SJSA1 (cell line): ENCODE measurements around the gene RASA2. TPM values are rescaled to one million over a fixed set of nuclear protein-coding genes. Genes with fewer than 3 reads are reported as not detected.
"Not testable (repeated sequence)": the region's sequence is repeated elsewhere in the genome, so short reads cannot be mapped to it uniquely, and the experiment has no call there.

Experiments
- DNase-seq, 2 experiments: peaks; one replicate each; pipeline ENCODE4 v3.0.0-alpha.2; 2015 to 2020; ENCODE audit warnings: low spot score in 2 of 2, low read depth in 1 of 2
- H3K27ac ChIP-seq: fragments of 250-450 bp; sonication (Bioruptor Pico); 2 replicates; pipeline ENCODE4 v1.5.1; 2020; ENCODE audit warnings: mild to moderate bottlenecking, moderate library complexity
- H3K27me3 ChIP-seq: fragments of 250-450 bp; sonication (Bioruptor Pico); replicated peaks from 2 replicates; pipeline ENCODE4 v1.5.1; 2020; ENCODE audit warnings: mild to moderate bottlenecking, moderate library complexity
- H3K36me3 ChIP-seq: fragments of 250-450 bp; sonication (Bioruptor Pico); 2 replicates; pipeline ENCODE4 v1.5.1; 2020; ENCODE audit warnings: mild to moderate bottlenecking
- H3K4me1 ChIP-seq: fragments of 250-450 bp; sonication (Bioruptor Pico); replicated peaks from 2 replicates; pipeline ENCODE4 v1.6.1; 2021; ENCODE audit warnings: mild to moderate bottlenecking
- H3K4me3 ChIP-seq: fragments of 250-450 bp; sonication (Bioruptor Pico); 2 replicates; pipeline ENCODE4 v1.5.1; 2020; ENCODE audit warnings: mild to moderate bottlenecking
- H3K9me3 ChIP-seq: fragments of 250-450 bp; sonication (Bioruptor Pico); replicated peaks from 2 replicates; pipeline ENCODE4 v1.5.1; 2020; ENCODE audit warnings: mild to moderate bottlenecking
- total RNA-seq: library from RNA; depleted of rRNA; stranded (reverse); fragments of >200 nt; shearing (Covaris generic); gene quantifications from 2 replicates; pipeline ENCODE4 v1.2.3, GENCODE V29; 2014

Gene RASA2
- total RNA-seq, 1 experiment from 2014 or later, result 16.3 TPM

DNA sequence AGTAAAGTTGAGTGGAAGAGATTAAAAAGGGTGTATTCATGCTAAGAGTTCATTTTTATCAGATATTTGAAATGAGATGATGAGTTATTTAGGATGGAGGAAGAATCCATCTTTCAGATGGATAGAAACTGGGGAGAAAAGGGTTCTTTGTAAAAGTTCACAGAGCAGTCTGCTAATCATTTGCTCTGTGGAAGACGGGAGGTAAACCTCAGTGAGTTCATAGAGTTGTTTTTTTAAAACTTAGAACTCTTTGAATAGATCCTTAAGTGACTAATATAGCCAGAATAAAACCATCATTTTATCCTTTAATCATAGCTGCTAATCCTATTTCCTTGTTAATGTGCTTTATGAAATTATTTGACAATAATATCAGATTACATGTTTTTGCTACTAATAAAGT, 5.1 kb downstream of the RASA2 start:
- Histone ChIP-seq H3K9me3 (no peaks in the 10 kb centered on the region), H3K27ac (no peak overlapping the region), H3K36me3 (peaks cover 11% of the 10 kb centered on the region), H3K4me1 (peaks cover 8% of the 10 kb centered on the region), H3K27me3 (no peaks in the 10 kb centered on the region), H3K4me3 (no peak overlapping the region)
- DNase-seq, result no peak

DNA sequence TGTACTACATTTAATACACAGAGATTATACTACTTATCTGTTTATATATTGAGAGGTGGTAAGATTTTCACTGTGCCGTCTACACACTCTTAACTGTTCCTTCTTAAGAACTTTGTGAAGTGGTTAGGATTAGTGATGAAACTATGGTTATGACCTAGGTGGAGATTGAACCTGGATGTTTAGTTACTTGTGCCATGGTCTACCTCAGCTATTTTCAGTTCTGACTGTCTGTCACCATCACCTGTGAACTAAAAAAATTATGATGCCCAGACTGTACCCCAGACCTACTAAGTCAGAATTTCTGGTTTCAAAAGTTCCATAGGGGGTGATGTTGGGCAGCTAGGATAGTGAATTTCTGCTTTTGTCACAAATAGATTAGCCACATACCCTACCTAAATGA, 6.4 kb downstream of the RASA2 start:
- Histone ChIP-seq H3K27me3 (no peaks in the 10 kb centered on the region), H3K36me3 (peaks cover 3% of the 10 kb centered on the region; the same call in 1 of the 2 replicates), H3K27ac (no peak overlapping the region), H3K4me3 (no peak overlapping the region), H3K4me1 (peaks cover 3% of the 10 kb centered on the region), H3K9me3 (no peaks in the 10 kb centered on the region)
- DNase-seq, result no peak

DNA sequence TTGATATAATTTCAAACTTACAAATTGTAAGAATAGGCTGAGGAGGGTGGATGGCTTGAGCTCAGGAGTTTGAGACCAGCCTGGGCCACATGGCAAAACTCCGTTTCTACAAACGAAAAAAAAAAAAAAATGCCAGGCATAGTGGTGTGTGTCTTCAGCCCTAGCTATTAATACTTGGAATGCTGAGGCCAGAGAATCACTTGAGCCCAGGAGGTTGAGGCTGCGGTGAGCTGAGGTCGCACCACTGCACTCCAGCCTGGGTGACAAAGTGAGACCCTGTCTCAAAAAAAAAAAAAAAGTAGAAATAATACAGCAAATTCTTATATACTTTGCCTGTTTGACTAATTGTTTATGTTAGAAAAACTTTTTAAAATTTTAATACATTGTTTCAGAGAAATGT, 10.8 kb downstream of the RASA2 start:
- H3K9me3 ChIP-seq, H3K4me1 ChIP-seq, H3K4me3 ChIP-seq: not testable (repeated sequence)

DNA sequence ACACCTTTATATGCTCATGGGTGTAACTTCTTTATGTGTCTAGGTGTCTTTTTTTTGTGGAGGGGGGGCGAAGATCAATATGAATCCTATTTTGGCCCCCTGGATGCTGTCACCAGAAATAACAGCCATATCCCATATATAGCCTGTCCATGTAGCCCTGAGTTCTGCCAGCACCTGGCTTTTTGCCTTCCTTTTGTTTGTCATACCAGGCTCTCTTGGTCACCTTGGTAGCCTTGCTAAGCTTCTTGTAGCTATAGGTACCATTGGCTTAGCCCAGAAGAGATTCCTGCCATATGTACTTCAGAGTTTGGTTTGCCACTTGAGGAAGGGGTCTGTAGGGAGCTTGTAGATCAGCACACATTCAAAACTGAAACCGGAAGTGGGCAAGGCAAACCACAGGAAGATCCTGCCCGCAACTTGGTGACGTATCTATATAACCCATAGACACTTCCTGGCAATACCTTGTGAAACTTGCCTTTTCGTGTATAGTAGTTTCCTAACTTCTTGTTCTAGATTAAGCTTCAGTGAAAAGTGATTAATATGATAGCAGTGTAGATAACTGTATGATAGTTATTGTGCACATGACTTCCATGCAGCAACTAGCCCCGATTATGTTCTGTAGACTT, 11.9 kb downstream of the RASA2 start:
- H3K27ac ChIP-seq, result no peak overlapping the region
- no peaks in the 10 kb centered on the region for H3K27me3 ChIP-seq
- H3K4me3 ChIP-seq, result no peak overlapping the region
- no peak for DNase-seq
- no peaks in the 10 kb centered on the region for H3K9me3 ChIP-seq
- H3K4me1 ChIP-seq, result no peaks in the 10 kb centered on the region
- H3K36me3 ChIP-seq, result peaks cover 6% of the 10 kb centered on the region; the same call in 1 of the 2 replicates

More for the DNA sequence above, 10.8 kb downstream of the RASA2 start:
- not testable (repeated sequence) for H3K27me3 ChIP-seq, H3K27ac ChIP-seq, DNase-seq, H3K36me3 ChIP-seq

DNA sequence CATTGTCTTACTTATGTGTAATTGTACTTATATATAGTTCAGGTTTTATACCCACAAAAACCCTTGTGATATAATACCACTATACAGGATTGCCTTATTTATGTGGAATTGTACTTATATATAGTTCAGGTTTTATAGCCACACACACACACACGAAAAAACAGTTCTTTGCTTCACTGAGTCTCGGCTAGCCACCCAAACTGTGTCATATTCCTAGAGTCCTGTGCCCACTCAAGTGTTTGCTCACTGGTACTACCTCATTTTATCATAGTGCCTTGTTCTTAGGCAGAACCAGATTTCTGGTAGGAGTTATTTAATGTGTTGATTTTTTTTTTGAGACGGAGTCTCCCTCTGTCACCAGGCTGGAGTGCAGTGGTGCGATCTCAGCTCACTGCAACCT, 12.5 kb downstream of the RASA2 start:
- Histone ChIP-seq H3K36me3 (peaks cover 6% of the 10 kb centered on the region; the same call in 1 of the 2 replicates), H3K4me1 (no peaks in the 10 kb centered on the region), H3K4me3 (no peak overlapping the region), H3K27me3 (no peaks in the 10 kb centered on the region), H3K27ac (no peak overlapping the region), H3K9me3 (no peaks in the 10 kb centered on the region)
- DNase-seq, result no peak

DNA sequence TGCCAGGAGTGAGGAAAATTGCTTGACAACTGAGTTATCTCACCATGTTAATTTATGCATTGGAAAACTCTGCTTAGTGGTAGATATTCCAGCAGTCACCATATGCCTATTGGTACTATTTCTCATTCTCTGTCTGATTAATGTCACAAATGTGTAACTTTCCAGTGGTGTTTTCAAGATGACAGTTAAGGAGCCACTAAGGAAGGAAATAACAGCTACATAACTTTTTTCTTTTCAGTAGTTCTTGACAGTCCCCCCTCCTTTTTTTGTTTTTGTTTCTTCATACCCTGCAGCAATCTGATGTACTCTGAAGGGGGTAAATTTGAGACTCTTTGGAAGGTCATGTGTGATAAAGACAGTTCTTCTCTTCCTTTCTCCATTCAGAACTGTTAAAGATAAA, 13.1 kb downstream of the RASA2 start:
- Histone ChIP-seq H3K4me1 (no peaks in the 10 kb centered on the region), H3K4me3 (no peak overlapping the region), H3K27ac (no peak overlapping the region), H3K27me3 (no peaks in the 10 kb centered on the region), H3K9me3 (no peaks in the 10 kb centered on the region), H3K36me3 (peaks cover 5% of the 10 kb centered on the region; the same call in 1 of the 2 replicates)
- DNase-seq, result no peak

DNA sequence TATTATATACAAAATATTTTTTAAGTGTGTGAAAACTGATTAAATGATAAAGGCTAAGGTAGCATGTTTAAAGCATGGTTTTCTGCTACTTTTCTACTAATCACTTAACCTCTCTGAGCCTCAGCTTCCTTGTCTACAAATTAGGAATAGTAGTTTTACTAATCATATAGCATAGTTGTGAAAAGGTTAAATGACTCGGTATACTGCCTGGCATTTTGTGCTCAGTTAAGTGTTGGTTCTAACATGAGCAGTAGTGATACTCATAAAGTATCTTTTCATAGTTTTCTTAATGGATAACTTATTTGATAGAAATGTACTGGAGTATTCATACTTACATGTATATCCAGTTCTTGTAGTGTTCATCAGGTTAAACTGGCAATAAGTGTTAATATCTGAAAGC, 13.6 kb downstream of the RASA2 start:
- no peak for DNase-seq
- Histone ChIP-seq H3K4me1 (no peaks in the 10 kb centered on the region), H3K4me3 (no peak overlapping the region)

DNA sequence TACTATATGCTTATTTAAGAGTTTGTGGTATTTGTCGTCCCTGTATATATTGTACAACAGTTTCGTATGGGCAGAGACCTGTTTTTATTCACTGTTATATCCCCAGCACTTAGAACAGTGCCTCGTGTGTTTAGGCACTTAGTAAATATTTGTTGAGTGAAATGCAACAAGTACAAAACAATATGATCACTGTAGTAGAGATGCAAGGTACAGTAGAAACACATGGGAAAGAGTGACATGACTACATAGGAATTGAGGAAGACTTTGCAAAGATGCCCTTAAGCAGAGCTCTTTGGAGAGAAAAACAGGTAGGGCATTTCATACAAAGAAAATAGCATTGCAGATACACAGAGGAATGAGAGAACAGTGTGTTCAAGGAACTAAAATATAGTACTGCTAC, 18.3 kb downstream of the RASA2 start:
- Histone ChIP-seq H3K4me3 (no peak overlapping the region), H3K4me1 (no peaks in the 10 kb centered on the region), H3K9me3 (no peaks in the 10 kb centered on the region), H3K27me3 (no peaks in the 10 kb centered on the region), H3K36me3 (no peaks in the 10 kb centered on the region; the same call in 1 of the 2 replicates), H3K27ac (no peak overlapping the region)
- no peak for DNase-seq

More for the DNA sequence above, 13.6 kb downstream of the RASA2 start:
- H3K27ac ChIP-seq, result no peak overlapping the region
- H3K27me3 ChIP-seq, result no peaks in the 10 kb centered on the region
- H3K9me3 ChIP-seq, result no peaks in the 10 kb centered on the region
- H3K36me3 ChIP-seq, result peaks cover 3% of the 10 kb centered on the region; the same call in 1 of the 2 replicates

DNA sequence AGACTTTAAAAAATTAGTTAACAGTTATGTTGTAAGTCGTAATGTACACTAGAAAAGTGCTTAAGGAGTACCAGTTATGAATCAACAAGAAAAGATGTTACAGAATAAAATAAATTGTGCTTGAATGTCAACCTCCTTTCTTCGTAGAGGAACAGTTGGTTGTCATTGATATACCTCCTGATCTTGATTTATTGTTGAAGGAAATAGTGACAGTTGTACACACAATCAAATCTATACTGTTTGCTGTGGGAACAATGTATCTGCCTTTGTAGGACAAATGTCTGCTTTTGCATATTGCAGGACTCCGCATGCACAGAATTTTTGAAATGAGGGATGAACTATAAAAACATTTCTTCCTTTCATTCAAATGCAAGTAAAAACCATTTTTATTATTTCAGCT, 19.2 kb downstream of the RASA2 start:
- Histone ChIP-seq H3K4me3 (no peak overlapping the region), H3K36me3 (peaks cover 2% of the 10 kb centered on the region), H3K27me3 (no peaks in the 10 kb centered on the region)

DNA sequence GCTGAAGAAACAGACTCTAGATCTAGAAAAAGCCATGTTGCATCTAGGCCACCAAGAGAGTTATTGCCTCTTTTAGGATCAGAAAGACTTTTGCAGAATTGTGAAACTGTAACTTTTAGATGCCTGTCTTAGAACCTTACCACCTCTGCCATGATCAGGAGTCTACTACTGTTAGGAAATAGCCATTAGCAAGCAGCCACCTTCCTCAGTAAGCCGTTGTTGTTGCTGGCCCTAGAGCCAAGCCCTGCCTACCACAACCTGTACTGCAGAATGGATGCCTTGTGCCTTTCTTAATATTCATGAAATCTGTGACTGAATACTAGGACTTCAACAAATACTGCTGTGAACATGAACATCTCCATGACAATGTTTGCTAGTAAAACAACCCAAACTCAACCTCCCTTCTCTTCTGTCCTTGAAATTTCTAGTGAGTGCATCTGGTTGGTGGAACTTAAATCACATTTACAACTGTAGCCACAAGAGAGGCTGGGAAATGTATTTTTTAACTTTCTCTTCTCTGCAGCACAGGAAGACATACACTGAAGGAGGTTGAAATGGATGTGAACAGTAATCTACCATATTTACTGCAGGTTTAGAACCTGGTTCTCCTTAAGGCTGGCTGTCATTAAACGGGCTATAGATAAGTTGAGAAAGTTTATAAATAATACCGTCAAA, 20.7 kb downstream of the RASA2 start:
- no peak for DNase-seq
- Histone ChIP-seq H3K4me1 (no peaks in the 10 kb centered on the region), H3K4me3 (no peak overlapping the region), H3K27ac (no peak overlapping the region), H3K36me3 (peaks cover 3% of the 10 kb centered on the region), H3K9me3 (no peaks in the 10 kb centered on the region), H3K27me3 (no peaks in the 10 kb centered on the region)

More for the DNA sequence above, 19.2 kb downstream of the RASA2 start:
- no peak for DNase-seq
- no peaks in the 10 kb centered on the region for H3K9me3 ChIP-seq
- no peak overlapping the region for H3K27ac ChIP-seq
- H3K4me1 ChIP-seq, result no peaks in the 10 kb centered on the region

DNA sequence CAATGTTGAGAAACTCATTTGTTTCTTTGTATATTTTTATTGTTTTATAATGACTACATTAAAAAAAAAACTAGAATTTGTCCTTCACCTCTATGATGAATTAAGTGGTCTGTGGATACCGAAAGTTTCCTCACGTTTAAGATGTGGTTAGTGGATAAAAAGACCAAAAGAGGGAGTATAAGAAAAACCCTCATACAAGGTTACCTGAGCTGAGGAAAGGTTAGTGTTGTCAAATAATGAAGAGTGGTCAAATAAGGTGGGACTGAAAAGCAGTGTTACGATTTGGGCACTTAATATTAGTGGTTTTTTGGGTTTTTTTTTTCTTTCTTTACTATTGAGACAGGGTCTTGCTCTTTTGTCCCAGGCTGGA, 21.2 kb downstream of the RASA2 start:
- Histone ChIP-seq H3K4me1 (no peaks in the 10 kb centered on the region), H3K4me3 (no peak overlapping the region), H3K27me3 (no peaks in the 10 kb centered on the region), H3K9me3 (no peaks in the 10 kb centered on the region), H3K27ac (no peak overlapping the region), H3K36me3 (peaks cover 5% of the 10 kb centered on the region)
- DNase-seq, result no peak

DNA sequence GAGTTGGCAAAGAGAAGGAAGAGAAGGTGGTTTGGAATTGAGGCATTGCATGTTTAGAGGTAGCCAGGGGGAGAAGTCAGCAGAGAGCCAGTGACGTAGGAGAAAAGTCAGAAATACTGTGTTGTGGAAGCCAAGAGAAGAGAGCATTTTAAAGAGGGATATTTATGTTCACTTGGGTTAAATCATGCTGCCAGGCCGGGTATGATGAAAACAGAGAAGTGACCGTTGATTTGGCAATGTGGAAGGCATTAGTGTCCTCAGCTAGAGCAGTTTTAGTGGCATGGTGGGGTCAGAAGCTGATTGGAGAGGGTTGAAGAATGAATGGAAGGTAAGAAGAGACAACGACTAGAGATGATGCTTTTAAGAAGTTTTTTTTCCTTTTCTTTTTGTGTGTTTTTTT, 24.5 kb downstream of the RASA2 start:
- DNase-seq, result no peak
- no peaks in the 10 kb centered on the region for H3K27me3 ChIP-seq
- H3K4me1 ChIP-seq, result no peaks in the 10 kb centered on the region
- H3K27ac ChIP-seq, result no peak overlapping the region
- H3K36me3 ChIP-seq, result peaks cover 18% of the 10 kb centered on the region
- H3K9me3 ChIP-seq, result no peaks in the 10 kb centered on the region
- no peak overlapping the region for H3K4me3 ChIP-seq

DNA sequence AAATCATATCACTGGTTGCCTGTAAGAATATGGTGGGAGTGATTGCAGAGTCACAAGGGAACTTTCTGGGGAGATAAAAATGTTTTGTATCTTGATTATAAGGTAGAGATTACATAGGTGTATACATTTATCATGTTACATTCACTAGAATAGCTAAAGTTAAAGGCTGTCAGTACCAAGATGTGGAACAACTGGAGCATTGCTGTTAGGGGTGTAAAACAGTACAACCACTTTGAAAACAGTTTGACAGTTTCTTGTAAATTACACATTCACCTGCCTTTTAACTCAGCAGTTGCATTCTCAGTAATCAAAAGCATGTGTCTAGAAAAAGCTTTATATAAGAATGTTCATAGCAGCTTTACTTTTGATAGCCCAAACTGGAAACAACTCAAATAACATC, 27.6 kb downstream of the RASA2 start:
- Histone ChIP-seq H3K4me1 (peaks cover 5% of the 10 kb centered on the region), H3K27me3 (no peaks in the 10 kb centered on the region), H3K9me3 (no peaks in the 10 kb centered on the region), H3K4me3 (no peak overlapping the region), H3K27ac (no peak overlapping the region), H3K36me3 (peaks cover 36% of the 10 kb centered on the region)
- no peak for DNase-seq

DNA sequence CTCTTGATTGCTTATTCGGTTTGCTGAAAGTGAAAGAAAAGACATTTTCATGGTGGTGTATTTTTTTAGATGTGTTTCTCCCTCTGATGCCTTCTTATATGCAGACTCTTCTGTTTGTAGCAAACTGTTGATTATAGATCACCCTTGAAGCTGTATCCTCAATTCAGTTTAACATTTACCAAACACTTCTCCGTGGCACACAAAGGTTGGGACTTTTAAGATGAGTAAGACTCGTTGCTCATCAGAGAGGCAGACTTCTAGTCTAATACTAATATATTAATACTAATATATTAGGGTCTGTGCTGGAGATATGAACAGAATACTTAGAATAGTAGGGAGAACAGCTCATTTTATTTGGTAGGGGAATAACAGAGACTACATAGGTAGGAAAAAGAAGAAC, 32.8 kb downstream of the RASA2 start:
- Histone ChIP-seq H3K4me3 (no peak overlapping the region), H3K27ac (0 out of 2 replicates have a peak overlapping the region, but pooled peaks have one; percentile 2), H3K27me3 (no peaks in the 10 kb centered on the region), H3K4me1 (peaks cover 9% of the 10 kb centered on the region), H3K9me3 (no peaks in the 10 kb centered on the region), H3K36me3 (peaks cover 47% of the 10 kb centered on the region)
- no peak for DNase-seq
